Adrenal gland (tissue), 12 donors: ENCODE results near the gene TREML4. TPM values are rescaled to one million over a fixed set of nuclear protein-coding genes. Genes with fewer than 3 reads are reported as not detected.

ENCODE experiments used
- DNase-seq, 7 donors: peaks; one replicate each; pipeline ENCODE4 v3.0.0-alpha.2; 2019 to 2020
- H3K27ac ChIP-seq, 5 donors: fragments of 200-600 bp; sonication (generic) in 4 of 5; 1 replicate in 3 of 5; 2 replicates in 2 of 5; pipeline versions ENCODE4 v1.5.1 to v1.8.0; 2016 to 2020; ENCODE audit warnings: mild to moderate bottlenecking in 1 of 5
- H3K27me3 ChIP-seq: fragments of 200-600 bp; 2 replicates; pipeline ENCODE4 v1.8.0; 2021
- H3K36me3 ChIP-seq, 2 donors: fragments of 200-600 bp; replicated peaks in 1 of 2; 1 replicate in 1 of 2; 2 replicates in 1 of 2; pipeline versions ENCODE4 v1.5.1 to v1.8.0; 2018 to 2022
- H3K4me1 ChIP-seq, 2 donors: fragments of 200-600 bp; replicated peaks in 1 of 2; 1 replicate in 1 of 2; 2 replicates in 1 of 2; pipeline versions ENCODE4 v1.5.1 to v1.8.0; 2018 to 2021
- H3K4me3 ChIP-seq, 4 donors: fragments of 200-600 bp; sonication (generic) in 3 of 4; one replicate each; pipeline ENCODE4 v1.5.1; 2016 to 2018
- H3K9me3 ChIP-seq, 3 donors: fragments of 200-600 bp; sonication (generic) in 1 of 3; replicated peaks in 1 of 3; 1 replicate in 2 of 3; 2 replicates in 1 of 3; pipeline versions ENCODE4 v1.5.1 to v1.8.0; 2016 to 2021
- CTCF ChIP-seq, 6 experiments: fragments of 450-650 bp in 4 of 6; fragments of 200-600 bp in 2 of 6; sonication (generic) in 1 of 6; IDR thresholded peaks; 1 replicate in 5 of 6; 2 replicates in 1 of 6; pipeline versions ENCODE4 v1.5.1 to v1.8.0; 2016 to 2021; ENCODE audit warnings: antibody characterized with exemption in 6 of 6, mild to moderate bottlenecking in 2 of 6, moderate library complexity in 1 of 6
- POLR2A ChIP-seq, 2 donors: fragments of 450-650 bp; IDR thresholded peaks; one replicate each; pipeline ENCODE4 v1.6.1; 2017; ENCODE audit warnings: antibody characterized with exemption in 2 of 2, mild to moderate bottlenecking in 2 of 2, moderate library complexity in 1 of 2
- WGBS, 4 donors: extraction: QIAGEN DNeasy Blood & Tissue Kit in 2 of 4; methylation state at CpG; one replicate each; pipeline versions ENCODE4 v1.1.5 to v1.1.7; 2013 to 2017; 5-methylcytosine and 5-hydroxymethylcytosine counted together
- intact Hi-C, 2 donors: fragments of 100-400 bp; cut with DNase I; formaldehyde crosslinking; loops; one replicate each; pipeline versions ENCODE4 v1.14.1 to v1.15.0; 2022 to 2023
- polyA plus RNA-seq, 3 donors: library from polyadenylated mRNA; stranded (reverse); fragments of 200-250 nt in 2 of 3; fragments of 350-450 nt in 1 of 3; fragmentation: Illumina TruSeq in 1 of 3; extraction: RNeasy Lipid Tissue Mini Kit (QIAGEN cat#74804) in 1 of 3; gene quantifications; one replicate each; pipeline ENCODE4 v1.2.3, GENCODE V29; 2013 to 2014
- small RNA-seq, 2 donors: library from RNA; depleted of rRNA; stranded (forward); fragments of <200 nt; gene quantifications; one replicate each; pipeline ENCODE3, GENCODE V24; 2016
- total RNA-seq, 9 donors: library from RNA; depleted of rRNA in 4 of 9; stranded (reverse); fragments of >200 nt in 4 of 9; fragments of 120-200 nt in 1 of 9; fragmentation: NEBNext Ultra II Directional in 1 of 9; extraction: Animal tissue kit (Norgen Biotek cat#: 25700) in 1 of 9; gene quantifications; one replicate each; pipeline versions ENCODE4 v1.1.0 to v1.2.4, GENCODE V29; 2013 to 2023
- donor health status: healthy with polysubstance abuse.
- donor health status: Bipolar disorder and iron deficiency.
- donor health status: DM: yes; HTN: yes; CAD: no.
- donor health status: DM: no; HTN: no; CAD: no.
- donor health status: DM: no; HTN: no; CAD: no.
- donor health status: DM: yes; HTN: yes; CAD: no.

The TREML4 gene
- total and polyA plus RNA-seq, 12 donors, result 0.06 TPM; not detected in 11

GRCh38 chr6:41286544-41287346, 58.6 kb downstream of the TREML4 start, which contains the start of gene TREM1:
Gene TREM1 (minus strand): TSS chr6:41286682. CDS start chr6:41286655, 27 bp downstream.
- Histone ChIP-seq H3K36me3 (no peaks in the 10 kb centered on the region), H3K9me3 (no peaks in the 10 kb centered on the region), H3K27me3 (no peaks in the 10 kb centered on the region), H3K27ac (peak within 1 kb of the TSS in 2 of 5 donors; percentile 37 to 45), H3K4me3 (no peak within 1 kb of the TSS), H3K4me1 (peaks cover 0 to 8% of the 10 kb centered on the region in 2 donors)
- intact Hi-C loops, result no loop called here
- peak; percentile 34 to 75 (median 61) for DNase-seq
- WGBS, 4 donors, result 61 to 71% (median 68%) methylated on average over 5 to 8 of the region's 8 CpGs
- TF ChIP-seq CTCF (IDR thresholded peaks at IDR 0.05), result no peak
- no peak for TF ChIP-seq POLR2A (IDR thresholded peaks at IDR 0.05)

GRCh38 chr6:41288030-41288753, 60.0 kb downstream of the TREML4 start:
- no peaks in the 10 kb centered on the region for H3K36me3 ChIP-seq
- peaks cover 0 to 8% of the 10 kb centered on the region in 2 donors for H3K4me1 ChIP-seq
- no peaks in the 10 kb centered on the region for H3K27me3 ChIP-seq
- no peak for DNase-seq
- WGBS, 4 donors, result 41 to 55% (median 46%) methylated on average over 6 of the region's 6 CpGs
- no peak overlapping the region for H3K4me3 ChIP-seq
- no peak overlapping the region for H3K27ac ChIP-seq
- intact Hi-C loops, result no loop called here
- H3K9me3 ChIP-seq, result no peaks in the 10 kb centered on the region
- TF ChIP-seq POLR2A (IDR thresholded peaks at IDR 0.05) (no peak), CTCF (IDR thresholded peaks at IDR 0.05) (no peak)

Small RNA genes lying within 50 kb of the gene (small RNA-seq; reads per million reads assigned to genes)
- gene AL391903.2 (0 reads per million in 2 donors), gene AL391903.3 (0 reads per million in 2 donors), gene RNA5SP207 (1.8 to 3.9 reads per million in 2 donors)

Other genes with a start within 250 kb of the TREML4 start
- gene UNC5CL, start 189.1 kb upstream of the TREML4 start, total RNA-seq, result 1 to 10 TPM in 4 of 9 donors, under 1 TPM in 5; 0.52 to 1.2 (median 0.65) TPM
- gene UNC5CL, start 189.1 kb upstream of the TREML4 start, polyA plus RNA-seq, result 1 to 10 TPM in 2 of 3 donors, under 1 TPM in 1; 0.20 to 1.6 (median 1.2) TPM
- under 1 TPM in 1 of 9 donors, not detected in 8; 0.44 TPM for gene TSPO2, start 185.9 kb upstream of the TREML4 start, total RNA-seq
- not detected for gene TSPO2, start 185.9 kb upstream of the TREML4 start, polyA plus RNA-seq
- 1 to 10 TPM in 5 of 9 donors, under 1 TPM in 2, not detected in 2; 0.28 to 3.7 (median 1.2) TPM for gene APOBEC2, start 175.1 kb upstream of the TREML4 start, total RNA-seq
- gene APOBEC2, start 175.1 kb upstream of the TREML4 start, polyA plus RNA-seq, result under 1 TPM in 2 of 3 donors, not detected in 1; 0.38 to 0.81 TPM
- 10 to 100 TPM; 10.1 to 35.5 (median 22.1) TPM for gene OARD1, start 156.0 kb upstream of the TREML4 start, total RNA-seq
- 10 to 100 TPM; 21.5 to 44.4 (median 26.1) TPM for gene OARD1, start 156.0 kb upstream of the TREML4 start, polyA plus RNA-seq
- gene NFYA, start 155.4 kb upstream of the TREML4 start, total RNA-seq, result 10 to 100 TPM in 8 of 9 donors, 1 to 10 TPM in 1; 7.1 to 21.0 (median 14.2) TPM
- 10 to 100 TPM in 1 of 3 donors, 1 to 10 TPM in 2; 6.4 to 21.4 (median 7.4) TPM for gene NFYA, start 155.4 kb upstream of the TREML4 start, polyA plus RNA-seq
- 1 to 10 TPM in 3 of 9 donors, under 1 TPM in 4, not detected in 2; 0.28 to 2.5 (median 0.68) TPM for gene TREML1, start 74.0 kb upstream of the TREML4 start, total RNA-seq
- gene TREML1, start 74.0 kb upstream of the TREML4 start, polyA plus RNA-seq, result 1 to 10 TPM in 2 of 3 donors, under 1 TPM in 1; 0.42 to 4.7 (median 3.2) TPM
- 10 to 100 TPM in 6 of 9 donors, 1 to 10 TPM in 2, under 1 TPM in 1; 0.67 to 42.5 (median 13.8) TPM for gene TREM2, start 65.2 kb upstream of the TREML4 start, total RNA-seq
- gene TREM2, start 65.2 kb upstream of the TREML4 start, polyA plus RNA-seq, result 10 to 100 TPM; 11.7 to 39.1 (median 23.4) TPM
- gene TREML2, start 27.2 kb upstream of the TREML4 start, total RNA-seq, result under 1 TPM in 3 of 9 donors, not detected in 6; 0.06 to 0.19 (median 0.18) TPM
- gene TREML2, start 27.2 kb upstream of the TREML4 start, polyA plus RNA-seq, result not detected
- gene TREM1, start 58.3 kb downstream of the TREML4 start, total RNA-seq, result 1 to 10 TPM in 3 of 9 donors, under 1 TPM in 3, not detected in 3; 0.44 to 3.8 (median 1.0) TPM
- 1 to 10 TPM in 1 of 3 donors, under 1 TPM in 2; 0.37 to 2.0 (median 0.66) TPM for gene TREM1, start 58.3 kb downstream of the TREML4 start, polyA plus RNA-seq
- not detected for gene NCR2, start 107.3 kb downstream of the TREML4 start, total RNA-seq
- not detected for gene NCR2, start 107.3 kb downstream of the TREML4 start, polyA plus RNA-seq